Activated CD4-positive, alpha-beta T cell treated with anti-CD3 and anti-CD28 coated beads for 36 hours (primary cell): ENCODE data around the gene SREBF1. TPM values are rescaled to one million over a fixed set of nuclear protein-coding genes. Genes with fewer than 3 reads are reported as not detected.
A peak's percentile ranks its signal among the peaks of the same experiment; 100 is the strongest.

Experiments
- ATAC-seq: fragments of 200-7000 bp; cut with Tn5 transposase; one replicate; pipeline ENCODE4 v1.10.0; 2021; ENCODE audit warnings: mild to moderate bottlenecking, moderate library complexity
- CTCF ChIA-PET: fragments of 350-600 bp; sonication (Branson Sonifier 250); formaldehyde crosslinking; loops from one replicate; lab custom pipeline; 2021; ENCODE audit warnings: antibody characterized with exemption; lab: Charles Lee
- POLR2A ChIA-PET: fragments of 350-600 bp; sonication (Branson Sonifier 250); formaldehyde crosslinking; loops from one replicate; lab custom pipeline; 2021; ENCODE audit warnings: antibody characterized with exemption, inconsistent platforms; lab: Charles Lee
- DNase-seq: peaks from one replicate; pipeline ENCODE4 v3.0.0-alpha.2; 2020
- H3K27ac Mint-ChIP-seq: one replicate; pipeline ENCODE4 v1.8.0; 2021; ENCODE audit warnings: mixed read lengths
- H3K27me3 Mint-ChIP-seq: one replicate; pipeline ENCODE4 v1.8.0; 2021; ENCODE audit warnings: mixed read lengths
- H3K36me3 Mint-ChIP-seq: one replicate; pipeline ENCODE4 v1.8.0; 2021; ENCODE audit warnings: low read depth, mixed read lengths
- H3K4me1 Mint-ChIP-seq: one replicate; pipeline ENCODE4 v1.8.0; 2021; ENCODE audit warnings: mixed read lengths
- H3K4me3 Mint-ChIP-seq: one replicate; pipeline ENCODE4 v1.8.0; 2021; ENCODE audit warnings: mild to moderate bottlenecking, moderate library complexity, mixed read lengths
- H3K9me3 Mint-ChIP-seq: one replicate; pipeline ENCODE4 v1.8.0; 2021; ENCODE audit warnings: low read depth, mixed read lengths
- intact Hi-C, 2 experiments: fragments of 100-400 bp; cut with DNase I in 1 of 2; cut with micrococcal nuclease in 1 of 2; formaldehyde crosslinking; loops; one replicate each; pipeline versions ENCODE4 v1.14.2 to v1.15.1; 2022 to 2024; cut with DNase I, micrococcal nuclease
- total RNA-seq, 2 experiments: library from RNA; stranded (reverse); gene quantifications; one replicate each; pipeline ENCODE4 v1.2.3, GENCODE V29; 2021

SREBF1 gene
- total RNA-seq, 2 experiments from 2014 or later = 87.6 to 97.2 TPM

DNA sequence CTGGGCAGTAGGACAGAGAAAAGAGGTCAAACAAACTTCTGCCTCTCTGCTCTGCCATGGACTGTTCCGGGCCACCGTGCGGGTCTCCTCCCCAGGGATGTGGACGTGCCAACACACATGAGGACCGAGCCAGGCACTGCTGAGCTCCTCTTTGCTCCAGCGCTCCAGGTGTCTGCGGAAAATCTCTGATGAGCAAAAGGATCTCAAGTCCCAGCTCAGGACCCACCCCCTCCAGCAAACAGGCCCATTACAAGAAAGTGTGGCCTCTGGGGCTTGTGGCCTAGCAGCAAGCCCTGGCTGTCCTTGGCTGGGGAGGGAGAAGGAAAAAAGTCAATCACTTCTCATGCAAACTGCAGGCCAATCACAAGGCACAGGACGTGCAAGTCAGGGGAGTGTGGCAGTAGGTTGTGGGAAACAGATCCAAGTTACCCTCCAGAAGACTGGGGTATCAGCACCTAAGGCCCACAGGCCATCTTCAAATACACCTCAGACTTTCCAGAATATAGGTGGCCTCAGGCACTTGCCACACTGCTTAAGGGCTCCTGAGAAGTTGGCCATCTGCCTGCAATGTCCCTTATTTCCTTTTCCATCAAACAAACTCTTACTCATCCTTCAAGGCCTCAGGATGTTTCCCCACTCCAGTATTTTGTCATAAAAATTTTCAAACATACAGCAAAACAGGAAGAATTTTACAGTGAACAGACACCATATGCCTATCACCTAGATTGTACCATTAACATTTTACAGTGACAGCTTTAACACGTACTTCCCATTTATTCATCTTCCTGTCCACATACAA is 36.0 kb upstream of the SREBF1 start:
- Mint-ChIP-seq H3K27ac (no peak overlapping the region), H3K4me3 (no peak overlapping the region), H3K9me3 (no peaks in the 10 kb centered on the region), H3K27me3 (no peaks in the 10 kb centered on the region), H3K4me1 (no peaks in the 10 kb centered on the region), H3K36me3 (no peaks in the 10 kb centered on the region)
- ChIA-PET POLR2A (no interaction called here), CTCF (no interaction called here)
- ATAC-seq = no peak
- DNase-seq = no peak
- intact Hi-C loops = no loop called here

DNA sequence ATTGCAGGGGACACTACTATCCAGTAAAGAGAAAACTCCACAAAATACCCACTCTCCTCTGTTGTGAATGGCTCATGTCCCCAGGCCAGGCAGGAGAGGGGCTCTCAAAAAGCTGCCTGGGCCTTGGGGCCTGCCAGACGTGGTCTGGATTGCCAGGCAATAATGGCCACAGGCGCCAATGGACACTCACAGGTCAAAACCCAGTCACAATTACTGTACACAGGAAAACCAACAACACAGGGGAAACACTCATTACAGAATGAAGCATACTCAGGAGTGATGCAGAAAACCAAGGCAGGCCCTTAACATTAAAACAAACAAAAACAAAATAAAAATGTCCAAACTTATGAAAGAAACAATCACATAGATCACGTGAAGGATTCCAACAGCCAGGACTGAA is 35.1 kb upstream of the SREBF1 start:
- DNase-seq (no peak), ATAC-seq (no peak)
- ChIA-PET CTCF (interaction anchor here (0.8 kb wide), 1 partner anchor 176 kb away, joined by 3 read pairs; no protein-coding TSS in a partner anchor), POLR2A (no interaction called here)
- Mint-ChIP-seq H3K27ac (no peak overlapping the region), H3K9me3 (no peaks in the 10 kb centered on the region), H3K4me3 (no peak overlapping the region), H3K36me3 (no peaks in the 10 kb centered on the region), H3K4me1 (no peaks in the 10 kb centered on the region), H3K27me3 (no peaks in the 10 kb centered on the region)
- intact Hi-C loops = no loop called here

DNA sequence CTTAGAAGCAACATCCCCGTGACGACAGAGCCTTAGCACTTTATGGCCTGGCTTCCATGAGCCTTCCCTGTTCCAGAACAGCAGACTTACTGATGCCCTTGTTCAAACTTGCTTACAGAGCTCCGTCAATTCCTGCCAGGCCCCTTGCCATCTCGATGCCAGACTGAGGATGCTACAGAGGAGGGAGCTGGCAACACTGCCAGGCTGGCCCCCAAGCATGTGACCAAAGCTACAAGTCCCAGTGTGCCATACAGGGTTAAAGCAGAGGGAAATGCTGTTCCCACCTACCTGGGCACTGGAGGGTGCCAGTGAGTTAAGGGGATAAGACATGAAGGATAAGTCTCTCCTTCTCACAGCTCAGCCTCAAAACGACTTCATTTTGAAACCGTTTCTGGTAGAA is 33.5 kb upstream of the SREBF1 start:
- ChIA-PET CTCF (interaction anchor here (1.0 to 1.5 kb wide), 4 partner anchors 9 to 164 kb away, joined by 3 to 5 read pairs (median 4); no protein-coding TSS in a partner anchor), POLR2A (no interaction called here)
- H3K9me3 Mint-ChIP-seq = no peaks in the 10 kb centered on the region
- no peaks in the 10 kb centered on the region for H3K27me3 Mint-ChIP-seq
- no peaks in the 10 kb centered on the region for H3K36me3 Mint-ChIP-seq
- no peak overlapping the region for H3K27ac Mint-ChIP-seq
- intact Hi-C loops = no loop called here
- DNase-seq = no peak
- H3K4me3 Mint-ChIP-seq = no peak overlapping the region
- no peaks in the 10 kb centered on the region for H3K4me1 Mint-ChIP-seq
- ATAC-seq = no peak

DNA sequence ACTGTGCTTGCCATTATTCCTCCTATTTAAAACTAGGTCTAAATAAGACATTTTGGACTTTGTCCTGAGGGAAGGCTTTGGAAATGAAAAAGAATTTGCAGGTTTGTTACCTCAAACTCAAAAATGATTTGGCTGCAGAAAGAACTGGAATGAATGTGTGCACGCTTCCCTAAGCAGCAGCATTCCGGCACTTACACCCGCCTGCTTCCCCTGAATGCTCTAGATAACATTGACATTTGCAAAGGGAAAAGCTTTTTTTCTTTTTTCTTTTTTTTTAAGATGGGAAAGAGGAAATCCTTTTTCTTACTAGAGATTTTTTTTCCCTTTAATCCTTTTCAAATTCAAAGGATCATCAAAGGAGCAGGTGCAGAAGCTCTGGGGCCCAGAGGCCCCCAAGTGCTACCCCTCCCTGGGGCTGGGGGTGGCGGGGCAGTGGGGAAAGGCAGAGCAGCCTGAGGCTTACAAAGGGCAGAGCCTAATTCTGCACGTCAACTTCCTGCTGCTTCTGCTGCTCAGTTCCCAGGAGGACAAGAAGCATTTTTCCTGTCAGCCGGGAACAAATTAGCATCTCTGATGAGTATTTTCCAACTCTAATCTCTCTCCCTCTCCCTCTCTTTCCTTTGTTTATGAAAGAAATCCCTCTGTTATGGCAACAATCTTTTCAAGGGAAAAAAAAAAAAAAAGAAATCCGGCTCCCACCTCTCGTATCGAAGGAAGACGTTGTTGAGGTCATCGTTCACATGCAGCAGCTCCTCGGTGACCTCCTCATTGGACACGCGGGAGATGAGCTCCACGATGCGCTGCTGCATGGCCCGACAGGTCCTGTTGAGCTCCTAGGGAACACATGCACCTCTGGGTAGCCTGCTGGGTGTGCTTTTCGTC is 32.1 kb upstream of the SREBF1 start:
- Mint-ChIP-seq H3K4me3 (no peak overlapping the region), H3K9me3 (no peaks in the 10 kb centered on the region), H3K27ac (no peak overlapping the region), H3K4me1 (no peaks in the 10 kb centered on the region), H3K27me3 (no peaks in the 10 kb centered on the region), H3K36me3 (peaks cover 2% of the 10 kb centered on the region)
- POLR2A ChIA-PET = no interaction called here
- CTCF ChIA-PET = interaction anchor here (0.8 to 1.9 kb wide), 4 partner anchors 50 to 181 kb away, joined by 3 to 6 read pairs (median 4); no protein-coding TSS in a partner anchor
- intact Hi-C loops = no loop called here
- no peak for ATAC-seq
- no peak for DNase-seq

DNA sequence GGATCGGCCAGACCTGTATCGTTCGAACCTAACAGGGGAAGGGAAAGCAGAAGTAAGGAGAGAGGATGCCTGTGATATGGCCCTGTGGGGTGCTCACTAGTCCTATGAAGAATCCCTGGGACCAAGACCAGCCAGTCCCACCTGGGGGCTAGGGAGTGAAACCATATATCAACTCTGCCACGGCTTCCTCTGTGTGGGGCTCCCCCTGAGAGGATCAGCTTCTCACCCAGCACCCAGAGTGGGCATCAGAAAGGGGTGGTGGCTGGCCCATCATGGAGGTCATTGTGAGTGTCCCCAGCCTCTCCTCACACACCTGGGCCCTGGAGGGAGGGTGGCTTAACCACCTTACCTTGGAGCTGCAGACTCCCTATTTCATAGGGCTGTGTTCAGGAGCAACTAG is 30.1 kb upstream of the SREBF1 start:
- ATAC-seq = no peak
- Mint-ChIP-seq H3K27me3 (no peaks in the 10 kb centered on the region), H3K36me3 (peaks cover 2% of the 10 kb centered on the region), H3K4me3 (no peak overlapping the region), H3K4me1 (peaks cover 13% of the 10 kb centered on the region), H3K27ac (no peak overlapping the region), H3K9me3 (no peaks in the 10 kb centered on the region)
- intact Hi-C loops = no loop called here
- ChIA-PET CTCF (interaction anchor here (0.8 to 1.4 kb wide), 3 partner anchors 9 to 78 kb away, joined by 3 read pairs; no protein-coding TSS in a partner anchor), POLR2A (no interaction called here)
- DNase-seq = no peak

DNA sequence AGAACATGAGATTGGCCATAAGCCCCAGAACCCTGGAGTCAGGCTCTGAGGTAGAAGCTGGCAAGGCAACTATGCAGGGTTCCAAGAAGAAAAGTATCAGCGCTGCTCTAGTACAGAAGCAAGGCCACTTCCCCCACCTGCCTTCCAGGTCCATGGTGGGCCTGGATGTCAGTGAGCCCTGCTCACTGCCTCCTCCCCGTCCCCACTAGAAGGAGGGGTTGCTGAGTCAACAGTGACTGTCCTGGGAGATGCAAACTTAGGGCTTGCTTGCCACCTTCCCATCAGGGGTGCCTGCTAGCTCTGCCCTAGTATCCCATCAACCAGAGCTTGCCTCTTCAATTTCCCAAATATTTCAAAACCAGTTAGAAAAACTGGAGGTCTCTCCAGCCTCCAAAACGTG is 29.6 kb upstream of the SREBF1 start:
- intact Hi-C loops = no loop called here

DNA sequence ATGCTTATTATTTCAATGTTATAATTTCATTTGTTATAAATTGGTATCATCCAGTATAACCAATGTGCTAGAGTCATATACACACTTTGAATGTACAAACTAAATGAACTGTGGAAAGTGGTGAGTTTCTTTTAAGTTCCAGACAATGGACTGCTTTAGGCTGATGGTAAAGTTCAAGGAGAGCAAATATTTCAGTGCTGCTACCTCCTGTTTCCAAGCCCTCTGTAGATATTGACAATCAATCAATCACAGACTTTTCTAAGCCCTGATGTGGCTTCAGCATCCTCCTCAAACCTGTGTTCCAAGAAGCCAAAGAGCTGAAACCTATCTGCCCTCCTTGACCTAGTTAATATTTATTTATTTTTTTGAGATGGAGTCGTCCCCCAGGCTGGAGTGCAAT is 28.2 kb upstream of the SREBF1 start:
- Mint-ChIP-seq H3K27ac (no peak overlapping the region), H3K27me3 (no peaks in the 10 kb centered on the region), H3K9me3 (no peaks in the 10 kb centered on the region), H3K4me1 (peaks cover 14% of the 10 kb centered on the region), H3K4me3 (no peak overlapping the region), H3K36me3 (peaks cover 2% of the 10 kb centered on the region)
- CTCF ChIA-PET = interaction anchor here (0.6 to 1.3 kb wide), 3 partner anchors 9 to 138 kb away, joined by 3 to 4 read pairs (median 3); no protein-coding TSS in a partner anchor
- ATAC-seq (no peak), DNase-seq (no peak)
- POLR2A ChIA-PET = no interaction called here
- intact Hi-C loops = no loop called here

More for the DNA sequence above, 29.6 kb upstream of the SREBF1 start:
- POLR2A ChIA-PET = no interaction called here
- no peak for ATAC-seq
- Mint-ChIP-seq H3K4me3 (no peak overlapping the region), H3K9me3 (no peaks in the 10 kb centered on the region), H3K4me1 (peaks cover 13% of the 10 kb centered on the region), H3K36me3 (peaks cover 2% of the 10 kb centered on the region), H3K27me3 (no peaks in the 10 kb centered on the region), H3K27ac (no peak overlapping the region)
- DNase-seq = no peak
- CTCF ChIA-PET = interaction anchor here (1.3 to 1.4 kb wide), 2 partner anchors 8 to 53 kb away, joined by 3 read pairs; no protein-coding TSS in a partner anchor

DNA sequence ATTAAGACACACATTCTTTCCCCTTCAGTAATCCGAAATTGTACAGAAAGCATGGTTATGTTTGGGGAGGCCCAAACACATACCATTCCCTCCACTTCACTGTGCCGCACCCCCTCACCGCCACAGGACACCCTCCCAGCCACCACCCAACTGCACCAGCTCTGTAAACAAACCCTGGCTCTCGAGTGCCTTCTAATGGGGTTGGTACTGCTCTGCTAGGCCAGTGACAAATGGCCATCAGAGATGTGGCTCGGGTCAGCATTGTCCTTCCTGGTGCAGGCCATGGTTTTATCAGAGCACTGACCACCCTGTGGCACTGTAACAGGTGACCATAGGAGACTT is 24.0 kb upstream of the SREBF1 start:
- peaks cover 2% of the 10 kb centered on the region for H3K36me3 Mint-ChIP-seq
- no peaks in the 10 kb centered on the region for H3K27me3 Mint-ChIP-seq
- H3K27ac Mint-ChIP-seq = no peak overlapping the region
- CTCF ChIA-PET = interaction anchor here (0.6 to 5.7 kb wide), 13 partner anchors 10 to 191 kb away, joined by 3 to 39 read pairs (median 3); partner anchors contain the start of gene RAI1
- POLR2A ChIA-PET = interaction anchor here (0.7 kb wide), 1 partner anchor 11 kb away, joined by 3 read pairs; no protein-coding TSS in a partner anchor
- peaks cover 21% of the 10 kb centered on the region for H3K4me1 Mint-ChIP-seq
- intact Hi-C loops = loop anchor here (1.0 kb wide), 3 partner anchors 48 to 179 kb away; partner anchors contain the start of gene RAI1 (in 2 of the 2)
- H3K4me3 Mint-ChIP-seq = no peak overlapping the region
- ATAC-seq (no peak), DNase-seq (no peak)
- H3K9me3 Mint-ChIP-seq = no peaks in the 10 kb centered on the region

DNA sequence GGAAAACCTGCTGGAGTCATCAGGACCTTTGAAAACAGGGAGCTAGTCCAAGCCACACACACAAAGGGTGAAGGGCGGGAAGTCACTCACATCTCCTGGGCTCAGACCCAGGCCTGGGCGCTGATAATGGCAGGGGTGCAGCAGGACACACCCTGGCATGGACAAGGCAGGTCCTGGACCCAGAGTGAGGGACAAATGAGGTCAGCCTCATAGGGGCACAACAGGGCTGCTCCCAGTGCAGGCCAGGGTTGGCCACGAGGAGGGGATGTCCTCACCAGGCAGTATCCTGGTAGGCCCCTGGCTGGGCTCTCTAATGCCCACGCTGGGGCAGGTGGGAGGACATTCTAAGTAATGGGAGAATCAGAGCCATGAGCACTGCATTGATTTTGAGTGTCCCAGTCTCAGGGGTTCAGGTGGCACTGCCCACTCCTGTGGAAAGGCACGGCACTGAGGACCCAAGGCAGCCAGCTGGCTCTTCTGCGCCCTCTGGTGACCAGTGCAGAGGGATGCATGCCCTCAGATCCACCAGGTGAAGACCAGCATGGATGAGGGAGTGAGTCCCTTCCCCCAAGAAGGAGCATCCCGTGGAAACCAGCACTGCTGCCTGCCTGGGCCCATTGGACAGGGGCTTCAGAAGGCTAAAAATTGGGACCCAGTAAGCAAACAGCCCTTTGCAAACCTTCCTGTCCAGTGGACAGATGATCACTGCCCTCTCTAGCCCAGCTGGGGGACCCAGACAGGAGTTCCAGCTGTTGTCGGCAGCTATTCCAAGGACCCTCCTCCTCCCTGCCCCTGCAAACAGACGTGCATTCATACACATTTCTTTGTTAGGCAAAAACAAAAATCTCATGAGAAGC is 23.4 kb upstream of the SREBF1 start:
- H3K27me3 Mint-ChIP-seq = no peaks in the 10 kb centered on the region
- H3K9me3 Mint-ChIP-seq = no peaks in the 10 kb centered on the region
- ChIA-PET CTCF (interaction anchor here (0.5 to 5.7 kb wide), 17 partner anchors 8 to 191 kb away, joined by 3 to 39 read pairs (median 3); partner anchors contain the start of gene RAI1), POLR2A (interaction anchor here (0.7 kb wide), 1 partner anchor 11 kb away, joined by 3 read pairs; no protein-coding TSS in a partner anchor)
- ATAC-seq (peak; percentile 91), DNase-seq (peak; percentile 83)
- peaks cover 27% of the 10 kb centered on the region for H3K4me1 Mint-ChIP-seq
- no peak overlapping the region for H3K4me3 Mint-ChIP-seq
- intact Hi-C loops = loop anchor here (1.0 kb wide), 3 partner anchors 48 to 179 kb away; partner anchors contain the start of gene RAI1 (in 2 of the 2)
- peaks cover 2% of the 10 kb centered on the region for H3K36me3 Mint-ChIP-seq
- H3K27ac Mint-ChIP-seq = no peak overlapping the region

DNA sequence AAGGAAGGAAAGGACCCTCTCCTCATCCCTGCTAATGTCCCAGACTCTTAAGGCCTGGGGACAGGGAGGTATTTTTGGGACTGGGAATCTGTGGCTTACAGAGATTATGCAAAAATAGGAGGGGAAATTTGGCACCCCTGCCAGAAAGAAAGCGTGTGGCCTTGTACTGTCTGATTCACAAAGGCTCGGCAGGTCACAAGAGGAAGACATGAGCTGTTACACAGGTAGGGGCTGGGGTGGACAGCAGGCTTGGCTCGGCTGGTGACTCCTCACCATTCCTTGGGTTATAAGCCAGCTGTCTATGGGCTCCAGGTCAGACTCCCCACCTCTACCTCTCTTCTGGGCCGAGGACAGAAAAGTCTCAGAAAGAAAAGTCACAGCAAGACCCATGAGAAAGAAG is 20.7 kb upstream of the SREBF1 start:
- Mint-ChIP-seq H3K4me1 (peaks cover 36% of the 10 kb centered on the region), H3K9me3 (no peaks in the 10 kb centered on the region), H3K27me3 (no peaks in the 10 kb centered on the region), H3K36me3 (no peaks in the 10 kb centered on the region), H3K27ac (no peak overlapping the region), H3K4me3 (no peak overlapping the region)
- DNase-seq = no peak
- ChIA-PET CTCF (interaction anchor here (0.7 to 1.7 kb wide), 3 partner anchors 9 to 45 kb away, joined by 3 to 10 read pairs (median 4); no protein-coding TSS in a partner anchor), POLR2A (no interaction called here)
- no peak for ATAC-seq
- intact Hi-C loops = no loop called here
